Neural cell (in vitro differentiated cells): ENCODE results near the gene E2F1. TPM values are rescaled to one million over a fixed set of nuclear protein-coding genes. Genes with fewer than 3 reads are reported as not detected.

Experiments used
- H2AFZ ChIP-seq: fragments of 200-600, 300-800 bp; sonication (generic), shearing (Covaris generic); 2 replicates; pipeline ENCODE4 v1.6.0; 2014; ENCODE audit warnings: low read depth, mild to moderate bottlenecking, antibody characterized with exemption, low read length, moderate library complexity
- H3F3A ChIP-seq: fragments of 200-600 bp; shearing (Covaris generic); 2 replicates; pipeline ENCODE4 v1.6.1; 2016; ENCODE audit warnings: mild to moderate bottlenecking, moderate library complexity, mixed read lengths, antibody characterized with exemption, low read length; ENCODE audit not compliant: insufficient read depth, poor library complexity, severe bottlenecking
- H3K27ac ChIP-seq: fragments of 200-600, 300-800 bp; sonication (generic), shearing (Covaris generic); 2 replicates; pipeline ENCODE4 v1.5.1; 2014; ENCODE audit warnings: mild to moderate bottlenecking, low read length, moderate library complexity
- H3K27me3 ChIP-seq: fragments of 300-800, 200-600 bp; sonication (generic), shearing (Covaris generic); 2 replicates; pipeline ENCODE4 v1.6.0; 2014; ENCODE audit warnings: mild to moderate bottlenecking, low read depth, low read length, moderate library complexity; ENCODE audit not compliant: insufficient read depth
- H3K36me3 ChIP-seq: fragments of 300-800, 200-600 bp; sonication (generic), shearing (Covaris generic); 2 replicates; pipeline ENCODE4 v1.5.1; 2014; ENCODE audit warnings: mild to moderate bottlenecking, antibody characterized with exemption, low read length, moderate library complexity; ENCODE audit not compliant: insufficient read depth
- H3K4me2 ChIP-seq: fragments of 300-800, 200-600 bp; sonication (generic), shearing (Covaris generic); 2 replicates; pipeline ENCODE4 v1.6.0; 2014; ENCODE audit warnings: mild to moderate bottlenecking, low read length
- H3K4me3 ChIP-seq: fragments of 300-800, 200-600 bp; sonication (generic), shearing (Covaris generic); 2 replicates; pipeline ENCODE4 v1.5.1; 2014; ENCODE audit warnings: mild to moderate bottlenecking, low read length, moderate library complexity
- H3K79me2 ChIP-seq: fragments of 200-600 bp; shearing (Covaris generic); replicated peaks from 2 replicates; pipeline ENCODE4 v1.6.0; 2014; ENCODE audit warnings: mild to moderate bottlenecking, low read length, moderate library complexity; ENCODE audit not compliant: insufficient read depth
- H3K9ac ChIP-seq: fragments of 300-800, 200-600 bp; sonication (generic), shearing (Covaris generic); 2 replicates; pipeline ENCODE4 v1.6.1; 2016; ENCODE audit warnings: mild to moderate bottlenecking, low read length, mixed read lengths
- H3K9me2 ChIP-seq: fragments of 200-600 bp; shearing (Covaris generic); 2 replicates; pipeline ENCODE4 v1.6.1; 2016; ENCODE audit warnings: mild to moderate bottlenecking, low read length, mixed read lengths; ENCODE audit not compliant: insufficient read depth
- H3K9me3 ChIP-seq: fragments of 200-600, 300-800 bp; sonication (generic), shearing (Covaris generic); 2 replicates; pipeline ENCODE4 v1.6.1; 2016; ENCODE audit warnings: mild to moderate bottlenecking, mixed run types, low read length, moderate library complexity, mixed read lengths
- H4K20me1 ChIP-seq: fragments of 200-600 bp; shearing (Covaris generic); 2 replicates; pipeline ENCODE4 v1.6.1; 2016; ENCODE audit warnings: mild to moderate bottlenecking, mixed run types; ENCODE audit not compliant: insufficient read depth
- EP300 ChIP-seq: fragments of 450-650 bp; conservative IDR thresholded peaks from 2 replicates; pipeline ENCODE4 v1.6.1; 2014; ENCODE audit warnings: antibody characterized with exemption, mild to moderate bottlenecking, moderate library complexity; ENCODE audit not compliant: poor library complexity, severe bottlenecking
- EZH2 ChIP-seq: fragments of 200-600, 300-800 bp; shearing (Covaris generic), sonication (generic); IDR thresholded peaks from 2 replicates; pipeline ENCODE4 v1.6.1; 2014; ENCODE audit warnings: antibody characterized with exemption, low read length, borderline replicate concordance, mild to moderate bottlenecking; ENCODE audit not compliant: insufficient read depth, poor library complexity, severe bottlenecking
- MXI1 ChIP-seq: fragments of 450-650 bp; conservative IDR thresholded peaks from 2 replicates; pipeline ENCODE4 v1.6.1; 2014; ENCODE audit warnings: antibody characterized with exemption, mild to moderate bottlenecking; ENCODE audit not compliant: poor library complexity, severe bottlenecking
- POLR2AphosphoS5 ChIP-seq: IDR thresholded peaks from 2 replicates; pipeline ENCODE4 v1.6.1; 2012
- RAD21 ChIP-seq: fragments of 450-650 bp; conservative IDR thresholded peaks from 2 replicates; pipeline ENCODE4 v1.6.1; 2014; ENCODE audit warnings: antibody characterized with exemption, mild to moderate bottlenecking, moderate library complexity
- SMC3 ChIP-seq: fragments of 450-650 bp; conservative IDR thresholded peaks from 2 replicates; pipeline ENCODE4 v1.6.1; 2014; ENCODE audit warnings: antibody characterized with exemption, mild to moderate bottlenecking, moderate library complexity; ENCODE audit not compliant: poor library complexity
- TAF1 ChIP-seq: IDR thresholded peaks from 2 replicates; pipeline ENCODE4 v1.6.1; 2012; ENCODE audit warnings: low read depth
- polyA plus RNA-seq: library from polyadenylated mRNA; depleted of rRNA; stranded (reverse); fragments of >200 nt; gene quantifications from 2 replicates; pipeline ENCODE4 v1.2.3, GENCODE V29; 2014
- TF ChIP-seq, protein P1 (sequence below): IDR thresholded peaks from 2 replicates; pipeline ENCODE4 v1.6.1; 2012; ENCODE audit warnings: borderline replicate concordance
- TF ChIP-seq, protein P2 (sequence below): fragments of 450-650 bp; IDR thresholded peaks from 2 replicates; pipeline ENCODE4 v1.5.1; 2014; ENCODE audit warnings: antibody characterized with exemption, mild to moderate bottlenecking, moderate library complexity; ENCODE audit not compliant: poor library complexity, severe bottlenecking

E2F1 gene
- polyA plus RNA-seq, 1 donor from 2014 or later = 2.3 TPM

DNA sequence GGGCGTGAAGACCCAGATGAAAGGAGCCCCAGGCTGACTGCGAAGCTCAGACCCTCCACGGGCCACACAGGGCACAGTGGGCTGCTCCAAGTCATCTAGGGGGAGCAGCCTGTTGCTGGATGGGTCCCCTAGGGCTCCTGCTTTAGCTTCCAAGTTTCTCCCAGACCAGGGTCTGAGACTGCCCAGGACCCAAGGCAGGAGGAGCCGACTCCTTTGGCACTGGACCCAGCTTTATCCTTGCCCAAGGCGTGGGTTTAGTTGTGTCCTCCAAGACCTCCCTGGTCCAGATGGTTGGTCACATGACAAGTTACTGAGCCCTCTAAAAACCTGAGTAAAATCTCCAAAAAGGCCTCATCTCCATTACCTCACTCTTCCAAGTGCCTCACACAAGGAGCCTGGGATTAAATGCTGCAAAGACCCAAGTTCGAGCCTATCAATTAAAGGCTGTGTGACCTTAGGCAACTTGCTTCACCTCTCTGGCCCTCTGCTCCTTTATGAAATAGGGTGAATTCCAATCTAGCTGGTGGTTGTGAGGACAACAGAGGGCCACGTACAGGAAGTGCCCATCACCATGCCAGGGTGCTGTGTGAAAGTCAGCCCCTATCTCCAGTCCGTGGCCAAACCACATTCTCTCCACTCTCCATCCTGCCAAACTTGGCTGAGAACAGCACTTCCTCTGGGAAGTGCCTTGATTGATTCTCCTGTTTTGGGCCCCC lies 14.5 kb downstream of the E2F1 start:
- Histone ChIP-seq H3K36me3 (no peaks in the 10 kb centered on the region), H3K27ac (no peak overlapping the region), H3K9me2 (no peaks in the 10 kb centered on the region), H3F3A (peaks cover 4% of the 10 kb centered on the region), H3K79me2 (no peaks in the 10 kb centered on the region), H3K4me3 (no peak overlapping the region), H3K4me2 (no peak overlapping the region), H3K9me3 (no peaks in the 10 kb centered on the region), H3K9ac (no peak overlapping the region), H4K20me1 (no peaks in the 10 kb centered on the region), H3K27me3 (no peaks in the 10 kb centered on the region), H2AFZ (no peak overlapping the region)
- TF ChIP-seq SMC3 (no peak), TAF1 (no peak), RAD21 (no peak), EZH2 (no peak), MXI1 (no peak), POLR2AphosphoS5 (no peak), EP300 (no peak)
- TF ChIP-seq, protein P1, sequence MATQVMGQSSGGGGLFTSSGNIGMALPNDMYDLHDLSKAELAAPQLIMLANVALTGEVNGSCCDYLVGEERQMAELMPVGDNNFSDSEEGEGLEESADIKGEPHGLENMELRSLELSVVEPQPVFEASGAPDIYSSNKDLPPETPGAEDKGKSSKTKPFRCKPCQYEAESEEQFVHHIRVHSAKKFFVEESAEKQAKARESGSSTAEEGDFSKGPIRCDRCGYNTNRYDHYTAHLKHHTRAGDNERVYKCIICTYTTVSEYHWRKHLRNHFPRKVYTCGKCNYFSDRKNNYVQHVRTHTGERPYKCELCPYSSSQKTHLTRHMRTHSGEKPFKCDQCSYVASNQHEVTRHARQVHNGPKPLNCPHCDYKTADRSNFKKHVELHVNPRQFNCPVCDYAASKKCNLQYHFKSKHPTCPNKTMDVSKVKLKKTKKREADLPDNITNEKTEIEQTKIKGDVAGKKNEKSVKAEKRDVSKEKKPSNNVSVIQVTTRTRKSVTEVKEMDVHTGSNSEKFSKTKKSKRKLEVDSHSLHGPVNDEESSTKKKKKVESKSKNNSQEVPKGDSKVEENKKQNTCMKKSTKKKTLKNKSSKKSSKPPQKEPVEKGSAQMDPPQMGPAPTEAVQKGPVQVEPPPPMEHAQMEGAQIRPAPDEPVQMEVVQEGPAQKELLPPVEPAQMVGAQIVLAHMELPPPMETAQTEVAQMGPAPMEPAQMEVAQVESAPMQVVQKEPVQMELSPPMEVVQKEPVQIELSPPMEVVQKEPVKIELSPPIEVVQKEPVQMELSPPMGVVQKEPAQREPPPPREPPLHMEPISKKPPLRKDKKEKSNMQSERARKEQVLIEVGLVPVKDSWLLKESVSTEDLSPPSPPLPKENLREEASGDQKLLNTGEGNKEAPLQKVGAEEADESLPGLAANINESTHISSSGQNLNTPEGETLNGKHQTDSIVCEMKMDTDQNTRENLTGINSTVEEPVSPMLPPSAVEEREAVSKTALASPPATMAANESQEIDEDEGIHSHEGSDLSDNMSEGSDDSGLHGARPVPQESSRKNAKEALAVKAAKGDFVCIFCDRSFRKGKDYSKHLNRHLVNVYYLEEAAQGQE = no peak
- TF ChIP-seq, protein P2, sequence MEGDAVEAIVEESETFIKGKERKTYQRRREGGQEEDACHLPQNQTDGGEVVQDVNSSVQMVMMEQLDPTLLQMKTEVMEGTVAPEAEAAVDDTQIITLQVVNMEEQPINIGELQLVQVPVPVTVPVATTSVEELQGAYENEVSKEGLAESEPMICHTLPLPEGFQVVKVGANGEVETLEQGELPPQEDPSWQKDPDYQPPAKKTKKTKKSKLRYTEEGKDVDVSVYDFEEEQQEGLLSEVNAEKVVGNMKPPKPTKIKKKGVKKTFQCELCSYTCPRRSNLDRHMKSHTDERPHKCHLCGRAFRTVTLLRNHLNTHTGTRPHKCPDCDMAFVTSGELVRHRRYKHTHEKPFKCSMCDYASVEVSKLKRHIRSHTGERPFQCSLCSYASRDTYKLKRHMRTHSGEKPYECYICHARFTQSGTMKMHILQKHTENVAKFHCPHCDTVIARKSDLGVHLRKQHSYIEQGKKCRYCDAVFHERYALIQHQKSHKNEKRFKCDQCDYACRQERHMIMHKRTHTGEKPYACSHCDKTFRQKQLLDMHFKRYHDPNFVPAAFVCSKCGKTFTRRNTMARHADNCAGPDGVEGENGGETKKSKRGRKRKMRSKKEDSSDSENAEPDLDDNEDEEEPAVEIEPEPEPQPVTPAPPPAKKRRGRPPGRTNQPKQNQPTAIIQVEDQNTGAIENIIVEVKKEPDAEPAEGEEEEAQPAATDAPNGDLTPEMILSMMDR = no peak

DNA sequence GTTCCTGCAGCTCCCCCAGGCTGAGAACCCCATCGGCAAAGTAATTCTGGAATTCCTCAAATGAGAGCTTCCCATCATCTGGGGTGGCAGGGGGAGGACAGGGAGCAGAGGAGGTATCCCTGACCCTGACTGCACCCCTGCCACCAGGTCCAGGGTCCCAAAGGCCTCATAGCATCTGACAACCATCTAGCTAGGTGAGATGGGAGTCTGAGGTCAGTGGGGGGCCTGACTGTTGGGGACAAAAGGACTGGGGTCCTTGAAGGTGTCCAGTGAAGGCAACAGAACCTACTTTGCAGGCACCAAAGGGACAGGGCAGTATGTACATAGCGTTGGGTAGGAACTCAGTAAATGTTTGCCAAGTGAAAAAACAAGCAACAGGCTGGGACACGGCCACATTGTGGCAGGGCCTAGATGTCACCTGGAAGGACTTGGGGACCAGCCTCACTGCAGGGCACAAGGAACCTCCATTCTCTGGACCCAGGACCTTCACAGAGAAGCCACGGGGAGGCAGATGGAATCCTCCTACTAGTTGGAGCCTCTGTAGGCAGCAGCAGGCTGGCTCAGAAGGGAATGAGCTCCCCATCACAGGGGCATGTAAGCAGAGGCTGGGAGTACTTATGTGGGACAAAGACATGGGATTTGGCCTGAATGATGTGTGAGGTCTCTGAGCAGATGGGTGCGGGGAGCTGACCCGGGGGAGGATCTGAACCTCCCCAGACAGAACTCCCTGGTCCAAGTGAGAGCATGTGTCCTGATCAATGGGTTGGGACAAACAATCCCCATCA lies 15.3 kb downstream of the E2F1 start:
- no peaks in the 10 kb centered on the region for H3K36me3 ChIP-seq
- H4K20me1 ChIP-seq = no peaks in the 10 kb centered on the region
- H3K27me3 ChIP-seq = no peaks in the 10 kb centered on the region
- no peaks in the 10 kb centered on the region for H3K9me3 ChIP-seq
- no peaks in the 10 kb centered on the region for H3K9me2 ChIP-seq
- peaks cover 4% of the 10 kb centered on the region for H3F3A ChIP-seq
- no peak overlapping the region for H2AFZ ChIP-seq
- no peaks in the 10 kb centered on the region for H3K79me2 ChIP-seq
- H3K27ac ChIP-seq = no peak overlapping the region
- no peak for TF ChIP-seq SMC3
- TF ChIP-seq EZH2 = no peak
- TF ChIP-seq EP300 = no peak
- TF ChIP-seq RAD21 = no peak
- TF ChIP-seq, protein P2 = no peak
- no peak for TF ChIP-seq MXI1
- no peak for TF ChIP-seq TAF1
- TF ChIP-seq POLR2AphosphoS5 = no peak
- TF ChIP-seq, protein P1 = no peak
- H3K4me2 ChIP-seq = no peak overlapping the region
- no peak overlapping the region for H3K4me3 ChIP-seq
- H3K9ac ChIP-seq = no peak overlapping the region
